Glutamatergic neuron (in vitro differentiated cells): ENCODE results near the gene PDE8B. TPM values are rescaled to one million over a fixed set of nuclear protein-coding genes. Genes with fewer than 3 reads are reported as not detected.

ENCODE experiments used
- DNase-seq: peaks from one replicate; pipeline ENCODE4 v3.0.0; 2022
- H3K27ac Mint-ChIP-seq: one replicate; pipeline ENCODE4 v1.8.0; 2020; ENCODE audit warnings: mild to moderate bottlenecking, mixed read lengths, inconsistent platforms; ENCODE audit not compliant: unreplicated experiment
- H3K27me3 Mint-ChIP-seq: one replicate; pipeline ENCODE4 v1.8.0; 2020; ENCODE audit warnings: mild to moderate bottlenecking, moderate library complexity, mixed read lengths, inconsistent platforms; ENCODE audit not compliant: unreplicated experiment
- H3K36me3 Mint-ChIP-seq: one replicate; pipeline ENCODE4 v1.8.0; 2020; ENCODE audit warnings: mild to moderate bottlenecking, mixed read lengths, inconsistent platforms; ENCODE audit not compliant: unreplicated experiment
- H3K4me1 Mint-ChIP-seq: one replicate; pipeline ENCODE4 v1.8.0; 2020; ENCODE audit warnings: mild to moderate bottlenecking, low read depth, mixed read lengths, inconsistent platforms; ENCODE audit not compliant: unreplicated experiment
- H3K4me3 Mint-ChIP-seq: one replicate; pipeline ENCODE4 v1.8.0; 2020; ENCODE audit warnings: mild to moderate bottlenecking, mixed read lengths, inconsistent platforms; ENCODE audit not compliant: unreplicated experiment
- H3K9me3 Mint-ChIP-seq: one replicate; pipeline ENCODE4 v1.8.0; 2020; ENCODE audit warnings: mild to moderate bottlenecking, moderate library complexity, mixed read lengths, inconsistent platforms; ENCODE audit not compliant: unreplicated experiment
- CTCF ChIP-seq: fragments of 200-600 bp; sonication (generic); IDR thresholded peaks from one replicate; pipeline ENCODE4 v1.5.0; 2021; ENCODE audit not compliant: partially characterized antibody, unreplicated experiment
- total RNA-seq: library from RNA; stranded (reverse); fragmentation: NEBNext Ultra II Directional; extraction: Animal tissue kit (Norgen Biotek cat#: 25700); gene quantifications from one replicate; pipeline ENCODE4 v1.2.1, GENCODE V29; 2021; ENCODE audit not compliant: unreplicated experiment

The PDE8B gene
- total RNA-seq, 1 donor from 2014 or later: 1.1 TPM

GRCh38 chr5:77306531-77306930 is 96.1 kb downstream of the PDE8B start:
- TF ChIP-seq CTCF: no peak
- H3K36me3 Mint-ChIP-seq: no peaks in the 10 kb centered on the region
- peaks cover 6% of the 10 kb centered on the region for H3K4me1 Mint-ChIP-seq
- H3K4me3 Mint-ChIP-seq: no peak overlapping the region
- no peaks in the 10 kb centered on the region for H3K9me3 Mint-ChIP-seq
- no peak overlapping the region for H3K27ac Mint-ChIP-seq
- H3K27me3 Mint-ChIP-seq: peaks cover 2% of the 10 kb centered on the region
- no peak for DNase-seq

- Mint-ChIP-seq H3K4me3 (no peak overlapping the region), H3K4me1 (no peaks in the 10 kb centered on the region), H3K9me3 (no peaks in the 10 kb centered on the region), H3K27me3 (peaks cover 2% of the 10 kb centered on the region), H3K27ac (no peak overlapping the region), H3K36me3 (no peaks in the 10 kb centered on the region)
- TF ChIP-seq CTCF: no peak
- no peak for DNase-seq
These were observed 97.9 kb downstream of the PDE8B start for GRCh38 chr5:77308154-77308960.

DNA sequence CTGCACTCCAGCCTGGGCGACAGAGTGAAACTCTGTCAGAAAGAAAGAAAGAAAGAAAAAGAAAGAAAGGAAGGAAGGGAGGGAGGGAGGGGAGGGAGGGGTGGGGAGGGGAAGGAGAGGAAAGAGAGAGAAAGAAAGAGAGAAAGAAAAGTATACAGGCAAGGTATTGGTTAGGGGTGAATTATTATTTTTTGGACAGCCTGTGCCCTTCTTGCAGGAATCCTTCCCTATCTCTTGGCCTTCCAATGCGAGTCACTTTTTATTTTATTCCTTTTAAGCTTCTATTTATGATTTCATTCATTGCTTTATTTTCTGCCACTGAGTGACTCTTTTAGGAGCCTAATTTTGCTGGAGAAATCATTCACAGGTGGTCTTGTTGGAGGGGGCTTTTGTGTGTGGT is 98.7 kb downstream of the PDE8B start:
- no peak for TF ChIP-seq CTCF
- no peak for DNase-seq
- Mint-ChIP-seq H3K27me3 (peaks cover 2% of the 10 kb centered on the region), H3K36me3 (no peaks in the 10 kb centered on the region), H3K27ac (no peak overlapping the region), H3K4me1 (no peaks in the 10 kb centered on the region), H3K9me3 (no peaks in the 10 kb centered on the region), H3K4me3 (no peak overlapping the region)

- DNase-seq: no peak
- no peaks in the 10 kb centered on the region for H3K36me3 Mint-ChIP-seq
- no peaks in the 10 kb centered on the region for H3K4me1 Mint-ChIP-seq
- peaks cover 2% of the 10 kb centered on the region for H3K27me3 Mint-ChIP-seq
- H3K9me3 Mint-ChIP-seq: no peaks in the 10 kb centered on the region
- TF ChIP-seq CTCF: no peak
- no peak overlapping the region for H3K4me3 Mint-ChIP-seq
- H3K27ac Mint-ChIP-seq: no peak overlapping the region
These were observed 100.2 kb downstream of the PDE8B start for GRCh38 chr5:77310494-77311213.

DNA sequence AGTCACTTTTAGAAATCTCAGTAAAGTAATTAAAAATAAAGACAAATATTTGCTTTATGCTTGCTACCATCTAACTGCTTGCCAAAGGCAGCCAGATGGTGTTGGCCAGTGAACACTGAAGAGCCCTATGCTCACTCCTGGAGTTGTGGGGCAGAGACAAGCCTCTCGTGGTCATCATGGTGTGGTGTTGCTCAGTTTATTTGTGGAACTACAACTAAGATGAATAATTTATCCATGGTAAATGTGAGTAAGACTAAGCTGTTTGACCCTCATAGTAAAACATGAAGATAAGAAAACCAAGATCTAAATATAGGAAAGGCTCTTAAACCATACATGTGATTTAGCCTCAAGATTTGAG is 100.7 kb downstream of the PDE8B start:
- H3K36me3 Mint-ChIP-seq: no peaks in the 10 kb centered on the region
- H3K4me3 Mint-ChIP-seq: no peak overlapping the region
- DNase-seq: no peak
- H3K27ac Mint-ChIP-seq: no peak overlapping the region
- TF ChIP-seq CTCF: no peak
- H3K27me3 Mint-ChIP-seq: peaks cover 2% of the 10 kb centered on the region
- no peaks in the 10 kb centered on the region for H3K9me3 Mint-ChIP-seq
- no peaks in the 10 kb centered on the region for H3K4me1 Mint-ChIP-seq
